T-cell (primary cell): ENCODE data around the gene FASN. TPM values are rescaled to one million over a fixed set of nuclear protein-coding genes. Genes with fewer than 3 reads are reported as not detected.

ENCODE experiments used
- ATAC-seq, 4 experiments: fragments of 200-7000 bp in 3 of 4; fragments of 150-1000 bp in 1 of 4; cut with Tn5 transposase; replicated peaks in 1 of 4; 1 replicate in 3 of 4; 2 replicates in 1 of 4; pipeline ENCODE4 v1.10.0; 2021; ENCODE audit warnings: moderate library complexity in 3 of 4, mild to moderate bottlenecking in 2 of 4, moderate number of reproducible peaks in 1 of 4
- CTCF ChIA-PET, 2 donors: fragments of 300-600 bp; sonication (Branson Sonifier 250); formaldehyde crosslinking; loops; one replicate each; lab custom pipeline; 2022; ENCODE audit warnings: antibody characterized with exemption in 2 of 2; lab: Charles Lee
- POLR2A ChIA-PET, 2 donors: fragments of 300-600 bp; sonication (Branson Sonifier 250); formaldehyde crosslinking; loops; one replicate each; lab custom pipeline; 2022; ENCODE audit warnings: antibody characterized with exemption in 2 of 2; lab: Charles Lee
- DNase-seq, 35 experiments: peaks; one replicate each; pipeline versions ENCODE4 v3.0.0 to v3.0.0-alpha.2; 2013 to 2023
- H3K27ac ChIP-seq: one replicate; pipeline ENCODE4 v1.5.1; 2013; ENCODE audit warnings: low read length
- H3K27me3 ChIP-seq, 2 experiments: replicated peaks in 1 of 2; 1 replicate in 1 of 2; 2 replicates in 1 of 2; pipeline versions ENCODE4 v1.6.1 to v1.7.0; 2013; ENCODE audit warnings: low read length in 1 of 2, mixed read lengths in 1 of 2; ENCODE audit not compliant: control insufficient read depth in 2 of 2, insufficient read depth in 2 of 2; ENCODE audit errors: extremely low read depth in 1 of 2
- H3K36me3 ChIP-seq, 2 donors: 1 replicate in 1 of 2; 2 replicates in 1 of 2; pipeline versions ENCODE4 v1.6.1 to v1.7.0; 2013; ENCODE audit warnings: low read length in 1 of 2; ENCODE audit not compliant: control insufficient read depth in 2 of 2, insufficient read depth in 1 of 2; ENCODE audit errors: extremely low read depth in 1 of 2
- H3K4me1 ChIP-seq, 2 experiments: 1 replicate in 1 of 2; 2 replicates in 1 of 2; pipeline versions ENCODE4 v1.6.1 to v1.7.0; 2013; ENCODE audit warnings: low read length in 2 of 2, mixed read lengths in 1 of 2; ENCODE audit not compliant: insufficient read depth in 2 of 2, control insufficient read depth in 1 of 2; ENCODE audit errors: extremely low read depth in 1 of 2
- H3K4me3 ChIP-seq, 2 donors: 1 replicate in 1 of 2; 2 replicates in 1 of 2; pipeline versions ENCODE4 v1.5.1 to v1.7.0; 2013; ENCODE audit warnings: mild to moderate bottlenecking in 2 of 2, low read length in 1 of 2, moderate library complexity in 1 of 2; ENCODE audit not compliant: control insufficient read depth in 1 of 2; ENCODE audit errors: extremely low read depth in 1 of 2
- H3K9me3 ChIP-seq: 2 replicates; pipeline ENCODE4 v1.7.0; 2013
- H3K27ac Mint-ChIP-seq, 2 donors: one replicate each; pipeline ENCODE4 v1.8.0; 2020 to 2021; ENCODE audit warnings: mild to moderate bottlenecking in 2 of 2, mixed read lengths in 2 of 2
- H3K27me3 Mint-ChIP-seq, 2 donors: one replicate each; pipeline ENCODE4 v1.8.0; 2021 to 2022; ENCODE audit warnings: mixed read lengths in 2 of 2
- H3K36me3 Mint-ChIP-seq: one replicate; pipeline ENCODE4 v1.8.0; 2021; ENCODE audit warnings: mixed read lengths
- H3K4me1 Mint-ChIP-seq, 3 donors: one replicate each; pipeline ENCODE4 v1.8.0; 2020 to 2022; ENCODE audit warnings: mixed read lengths in 3 of 3, mild to moderate bottlenecking in 1 of 3
- H3K4me3 Mint-ChIP-seq, 3 donors: one replicate each; pipeline ENCODE4 v1.8.0; 2020 to 2022; ENCODE audit warnings: mild to moderate bottlenecking in 3 of 3, mixed read lengths in 3 of 3, moderate library complexity in 3 of 3
- H3K9me3 Mint-ChIP-seq, 3 donors: one replicate each; pipeline ENCODE4 v1.8.0; 2020 to 2022; ENCODE audit warnings: mixed read lengths in 3 of 3
- WGBS: methylation state at CpG from one replicate; pipeline ENCODE4 v1.1.5; 2013; ENCODE audit warnings: missing lambda C conversion rate; ENCODE audit not compliant: insufficient coverage; 5-methylcytosine and 5-hydroxymethylcytosine counted together
- total RNA-seq, 35 experiments: library from RNA in 6 of 35; stranded (reverse) in 6 of 35; fragments of 120-200 nt in 1 of 35; gene quantifications; one replicate each; pipeline versions ENCODE4 v1.2.1 to v1.2.4 and lab custom pipeline; 2013 to 2026

FASN gene
- total RNA-seq, 5 donors from 2014 or later (not counting 1 experiment from before 2014, with no cell fraction given), result 48.2 to 144 (median 52.5) TPM

DNA sequence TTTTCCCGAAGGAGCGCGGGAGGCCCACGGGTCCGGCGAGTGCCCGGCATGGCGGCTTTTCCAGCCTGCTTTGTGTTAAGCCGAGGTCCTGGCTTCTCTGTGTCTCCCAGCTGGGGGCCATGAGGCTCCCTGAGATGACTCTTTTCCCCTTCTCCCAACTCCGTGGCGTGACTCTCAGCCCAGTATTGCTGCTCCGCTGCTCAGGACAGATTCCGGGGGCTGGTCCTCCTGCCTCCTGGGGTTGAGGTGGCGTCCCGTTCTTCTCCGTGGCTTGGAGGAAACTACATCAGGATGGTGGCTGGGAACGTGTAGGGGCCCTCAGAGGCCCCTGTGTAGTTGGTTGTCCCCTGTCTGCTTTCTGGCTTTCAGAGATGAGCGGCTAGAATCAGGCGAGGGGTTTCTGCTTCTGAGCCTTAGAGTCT lies 45.4 kb downstream of the FASN start:
- no peaks in the 10 kb centered on the region for H3K27me3 ChIP-seq
- H3K9me3 Mint-ChIP-seq, result no peaks in the 10 kb centered on the region
- 40% methylated on average over 14 of the region's 19 CpGs for WGBS

DNA sequence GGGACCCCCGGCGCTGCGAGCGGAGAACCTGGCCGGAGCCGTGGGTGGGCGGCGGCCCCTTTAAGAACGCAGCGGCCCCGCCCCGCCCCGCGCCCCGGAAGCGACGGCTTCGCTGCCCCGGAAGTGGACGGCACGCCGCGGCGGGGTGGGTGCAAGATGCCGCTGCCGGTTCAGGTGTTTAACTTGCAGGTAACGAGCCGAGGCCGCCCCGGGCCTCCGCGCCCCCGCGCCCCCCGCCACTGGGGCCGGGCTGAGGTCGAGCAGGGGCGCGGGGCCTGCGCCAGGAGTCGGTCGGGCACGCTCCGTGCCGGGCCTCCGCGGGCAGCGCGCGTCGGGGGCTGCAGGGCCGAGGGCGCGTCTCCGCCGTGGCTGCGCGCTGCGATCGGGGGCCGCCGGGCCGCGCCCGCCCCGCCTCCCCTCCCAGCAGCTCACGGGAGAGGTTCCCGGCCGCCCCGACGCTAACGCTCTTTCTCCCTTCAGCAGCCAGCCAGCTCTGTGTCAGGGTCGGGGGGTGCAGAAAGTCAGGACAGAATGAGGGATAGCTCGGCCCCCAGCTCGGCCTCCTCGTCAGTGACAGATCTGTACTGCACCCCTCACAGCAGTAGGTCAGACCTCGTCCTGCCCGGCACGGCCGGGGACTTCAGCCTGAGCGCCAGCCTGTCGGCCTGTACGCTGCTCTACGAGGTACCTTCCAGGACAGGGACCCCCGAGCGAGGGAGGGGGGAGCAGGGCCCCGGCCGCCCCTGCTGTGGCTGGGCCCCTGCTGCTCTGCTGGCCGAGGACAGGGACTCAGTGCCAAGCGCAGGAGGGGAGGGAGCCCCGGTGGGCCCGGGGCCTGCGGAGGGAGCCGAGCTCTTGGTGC lies 46.0 kb downstream of the FASN start, which contains the start of the genes GPS1 and RFNG:
TSS of gene GPS1 (plus strand) at position 123 of the 862 bp plus-strand sequence. CDS start at position 157, 34 bp downstream.
TSS of gene RFNG (minus strand) at position 36 of the 862 bp plus-strand sequence. CDS start 45 bp downstream, outside the sequence.
- Histone ChIP-seq H3K27ac (no peak within 1 kb of the TSS), H3K36me3 (peaks cover 6 to 38% of the 10 kb centered on the region in 2 donors), H3K9me3 (no peaks in the 10 kb centered on the region), H3K4me3 (peak within 1 kb of the TSS; percentile 75 to 81), H3K27me3 (no peaks in the 10 kb centered on the region), H3K4me1 (peaks cover 9 to 45% of the 10 kb centered on the region in 2 experiments)
- CTCF ChIA-PET, result no interaction called here
- WGBS, result under 1% methylated on average over 86 of the region's 94 CpGs
- Mint-ChIP-seq H3K27ac (peak within 1 kb of the TSS; percentile 85 to 88), H3K9me3 (no peaks in the 10 kb centered on the region), H3K4me1 (peaks cover 5 to 26% (median 18%) of the 10 kb centered on the region in 3 donors), H3K4me3 (peak within 1 kb of the TSS; percentile 82 to 87 (median 86)), H3K36me3 (peaks cover 7% of the 10 kb centered on the region), H3K27me3 (no peaks in the 10 kb centered on the region)
- ATAC-seq (peak; percentile 91 to 95 (median 92)), DNase-seq (peak; percentile 59 to 87 (median 78))
- POLR2A ChIA-PET, result interaction anchor here in 1 of 2 donors (0.5 kb wide), 1 partner anchor 55 kb away, joined by 4 read pairs; no protein-coding TSS in a partner anchor

More for the DNA sequence above, 45.4 kb downstream of the FASN start:
- CTCF ChIA-PET, result no interaction called here
- H3K4me3 Mint-ChIP-seq, result peak overlapping the region; percentile 66 to 82 (median 79)
- H3K4me1 Mint-ChIP-seq, result peaks cover 5 to 26% (median 18%) of the 10 kb centered on the region in 3 donors
- H3K36me3 Mint-ChIP-seq, result peaks cover 2% of the 10 kb centered on the region
- H3K27me3 Mint-ChIP-seq, result no peaks in the 10 kb centered on the region
- no peak for ATAC-seq
- H3K4me1 ChIP-seq, result peaks cover 9 to 45% of the 10 kb centered on the region in 2 experiments
- H3K4me3 ChIP-seq, result peak overlapping the region; percentile 75 to 81
- H3K27ac Mint-ChIP-seq, result no peak overlapping the region
- no peaks in the 10 kb centered on the region for H3K9me3 ChIP-seq
- H3K36me3 ChIP-seq, result peaks cover 6 to 44% of the 10 kb centered on the region in 2 donors
- POLR2A ChIA-PET, result interaction anchor here in 1 of 2 donors (0.5 kb wide), 1 partner anchor 54 kb away, joined by 4 read pairs; no protein-coding TSS in a partner anchor
- DNase-seq, result no peak
- no peak overlapping the region for H3K27ac ChIP-seq

DNA sequence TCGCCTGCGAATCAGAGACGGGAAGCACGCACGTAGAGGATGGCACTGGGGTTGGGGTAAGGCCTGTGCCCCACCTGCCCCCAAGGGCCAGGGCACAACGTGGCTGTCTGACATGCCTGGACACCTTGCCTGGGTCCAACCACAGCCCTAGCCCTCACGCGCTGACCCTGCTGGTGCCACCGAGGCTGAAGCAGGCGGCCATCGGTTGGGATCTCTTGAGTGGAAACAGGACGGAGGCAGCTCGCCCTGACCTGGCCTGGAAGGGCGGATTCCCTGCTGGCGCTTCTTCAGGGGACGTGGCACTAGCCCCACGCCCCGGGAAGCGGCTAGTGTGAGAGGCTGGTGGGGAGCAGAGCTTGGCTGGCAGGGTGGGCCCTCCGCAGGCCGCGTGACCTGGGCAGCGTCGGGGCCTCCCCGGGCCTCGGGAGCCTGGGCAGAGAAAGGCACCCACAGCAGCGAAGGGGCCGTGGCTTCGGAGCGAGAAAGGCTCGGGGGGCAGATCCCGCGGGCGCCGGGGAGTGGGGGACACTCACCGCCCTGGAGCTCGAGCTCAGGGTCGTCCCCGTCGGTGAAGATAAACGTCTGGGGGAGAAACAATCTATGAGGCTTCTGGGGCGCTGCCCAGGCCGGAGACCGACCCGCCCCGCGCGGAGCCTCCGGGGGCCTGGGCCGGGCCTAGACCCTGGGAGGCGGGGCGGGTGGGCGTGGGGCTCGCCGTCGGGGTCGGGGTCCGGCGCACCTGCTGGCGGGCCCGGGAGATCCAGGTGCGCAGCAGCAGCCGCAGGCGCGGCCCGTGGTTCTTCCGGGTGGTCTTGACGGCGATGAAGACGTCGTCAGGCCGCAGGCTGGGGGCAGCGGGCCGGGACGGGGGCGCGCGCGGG lies 47.0 kb downstream of the FASN start:
- no peak for DNase-seq
- ChIA-PET POLR2A (no interaction called here), CTCF (interaction anchor here in 1 of 2 donors (1.0 kb wide), 1 partner anchor 13 kb away, joined by 4 read pairs; the partner anchor contains the start of gene DCXR)
- no peaks in the 10 kb centered on the region for H3K9me3 ChIP-seq
- H3K27me3 ChIP-seq, result no peaks in the 10 kb centered on the region
- H3K27ac ChIP-seq, result no peak overlapping the region
- ATAC-seq, result peak; percentile 7 to 28 (median 16)
- H3K4me3 ChIP-seq, result peak overlapping the region; percentile 39 to 51
- H3K4me1 ChIP-seq, result peaks cover 9 to 45% of the 10 kb centered on the region in 2 experiments
- peak overlapping the region; percentile 80 to 87 (median 86) for H3K4me3 Mint-ChIP-seq
- peaks cover 6 to 28% of the 10 kb centered on the region in 2 donors for H3K36me3 ChIP-seq
- peak overlapping the region; percentile 85 to 88 for H3K27ac Mint-ChIP-seq
- H3K4me1 Mint-ChIP-seq, result peaks cover 5 to 26% (median 18%) of the 10 kb centered on the region in 3 donors
- 18% methylated on average over 67 of the region's 79 CpGs for WGBS
- H3K9me3 Mint-ChIP-seq, result no peaks in the 10 kb centered on the region
- H3K27me3 Mint-ChIP-seq, result no peaks in the 10 kb centered on the region
- peaks cover 7% of the 10 kb centered on the region for H3K36me3 Mint-ChIP-seq

DNA sequence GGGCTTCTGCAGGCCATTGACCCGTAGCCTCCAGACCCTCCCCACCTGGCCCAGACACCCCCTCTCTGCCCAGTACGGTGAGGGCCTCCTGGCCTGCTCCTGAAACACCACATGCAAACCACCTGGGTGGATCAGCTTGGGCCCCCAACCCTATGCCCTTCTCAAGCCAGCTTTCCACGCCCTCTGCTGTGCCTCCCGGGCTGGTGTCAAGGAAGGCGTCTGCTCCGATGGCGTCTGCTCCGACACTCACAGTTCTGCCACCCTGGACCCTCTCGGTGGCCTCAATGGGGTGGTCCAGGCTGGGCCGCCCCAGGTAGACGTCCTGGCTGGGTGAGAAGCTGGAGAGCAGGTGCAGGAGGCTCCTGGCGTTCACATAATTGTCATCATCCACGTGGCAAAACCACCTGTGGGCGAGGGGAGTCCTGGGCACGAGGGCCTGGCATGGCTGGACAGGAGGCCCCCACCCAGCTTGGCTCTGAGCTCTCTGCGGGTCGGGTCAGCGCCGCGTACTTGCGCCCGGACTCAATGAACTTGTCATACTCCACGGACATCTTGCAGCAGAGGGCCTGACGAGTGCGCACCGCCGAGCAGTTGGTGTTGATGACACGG lies 47.8 kb downstream of the FASN start:
- ChIA-PET POLR2A (interaction anchor here in 1 of 2 donors (0.6 kb wide), 1 partner anchor 192 kb away, joined by 3 read pairs; no protein-coding TSS in a partner anchor), CTCF (interaction anchor here in 1 of 2 donors (1.0 kb wide), 1 partner anchor 13 kb away, joined by 4 read pairs; the partner anchor contains the start of gene DCXR)
- peaks cover 7% of the 10 kb centered on the region for H3K36me3 Mint-ChIP-seq
- Histone ChIP-seq H3K4me3 (peak overlapping the region; percentile 39 to 51), H3K27me3 (no peaks in the 10 kb centered on the region), H3K4me1 (peaks cover 9 to 45% of the 10 kb centered on the region in 2 experiments), H3K9me3 (no peaks in the 10 kb centered on the region), H3K27ac (no peak overlapping the region), H3K36me3 (peaks cover 4 to 24% of the 10 kb centered on the region in 2 donors)
- ATAC-seq (no peak), DNase-seq (no peak)
- WGBS, result 94% methylated on average over 26 of the region's 28 CpGs
- H3K27me3 Mint-ChIP-seq, result no peaks in the 10 kb centered on the region
- peak overlapping the region in 1 of 2 donors; percentile 88 for H3K27ac Mint-ChIP-seq
- no peaks in the 10 kb centered on the region for H3K9me3 Mint-ChIP-seq
- peak overlapping the region; percentile 80 to 87 (median 86) for H3K4me3 Mint-ChIP-seq
- H3K4me1 Mint-ChIP-seq, result peaks cover 5 to 26% (median 18%) of the 10 kb centered on the region in 3 donors

DNA sequence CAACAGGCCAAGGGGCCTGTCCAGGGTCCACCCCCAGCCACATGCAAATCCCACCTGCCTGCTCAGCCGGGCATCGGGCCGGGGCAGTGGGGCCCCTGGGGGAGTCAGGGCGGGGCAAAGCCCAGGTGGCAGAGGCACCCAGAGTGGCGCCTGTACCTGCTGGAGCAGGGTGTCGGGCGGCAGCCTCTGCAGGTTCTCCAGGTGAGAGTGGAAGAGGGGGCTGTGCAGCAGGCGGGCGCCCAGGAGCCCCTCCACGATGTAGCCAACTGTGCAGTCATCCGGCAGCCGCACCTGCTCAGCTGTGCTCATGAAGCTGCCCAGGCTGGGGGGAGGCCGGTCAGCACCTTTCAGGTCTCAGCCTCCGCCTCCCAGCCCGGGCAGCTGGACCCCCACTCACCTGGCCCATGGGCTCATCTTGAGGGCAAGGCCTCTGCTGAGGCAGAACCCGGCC lies 48.5 kb downstream of the FASN start:
- Mint-ChIP-seq H3K4me3 (peak overlapping the region in 2 of 3 donors; percentile 9 to 25), H3K4me1 (peaks cover 5 to 23% (median 18%) of the 10 kb centered on the region in 3 donors), H3K27me3 (no peaks in the 10 kb centered on the region), H3K36me3 (peaks cover 7% of the 10 kb centered on the region), H3K9me3 (no peaks in the 10 kb centered on the region), H3K27ac (no peak overlapping the region)
- Histone ChIP-seq H3K4me3 (no peak overlapping the region), H3K27me3 (no peaks in the 10 kb centered on the region), H3K4me1 (peaks cover 9 to 40% of the 10 kb centered on the region in 2 experiments), H3K9me3 (no peaks in the 10 kb centered on the region), H3K27ac (no peak overlapping the region), H3K36me3 (peaks cover 4 to 17% of the 10 kb centered on the region in 2 donors)
- ATAC-seq (no peak), DNase-seq (no peak)
- POLR2A ChIA-PET, result interaction anchor here in 1 of 2 donors (0.6 kb wide), 1 partner anchor 193 kb away, joined by 3 read pairs; no protein-coding TSS in a partner anchor
- WGBS, result 91% methylated on average over 13 of the region's 16 CpGs
- CTCF ChIA-PET, result no interaction called here
